Neural progenitor cell (in vitro differentiated cells): ENCODE measurements around the gene PGBD5.

Experiments
- EZH2 ChIP-seq: fragments of 200-600 bp; sonication (generic); IDR thresholded peaks from 2 replicates; pipeline ENCODE4 v1.6.1; 2017; ENCODE audit warnings: antibody characterized with exemption, mild to moderate bottlenecking, moderate library complexity
- EZH2phosphoT487 ChIP-seq: fragments of 200-600 bp; sonication (generic); IDR thresholded peaks from 2 replicates; pipeline ENCODE4 v1.6.1; 2017; ENCODE audit warnings: antibody characterized with exemption
- TF ChIP-seq, protein P1 (sequence below): fragments of 200-600 bp; sonication (generic); IDR thresholded peaks from 2 replicates; pipeline ENCODE4 v1.5.1; 2017; ENCODE audit warnings: antibody characterized with exemption, mild to moderate bottlenecking

DNA sequence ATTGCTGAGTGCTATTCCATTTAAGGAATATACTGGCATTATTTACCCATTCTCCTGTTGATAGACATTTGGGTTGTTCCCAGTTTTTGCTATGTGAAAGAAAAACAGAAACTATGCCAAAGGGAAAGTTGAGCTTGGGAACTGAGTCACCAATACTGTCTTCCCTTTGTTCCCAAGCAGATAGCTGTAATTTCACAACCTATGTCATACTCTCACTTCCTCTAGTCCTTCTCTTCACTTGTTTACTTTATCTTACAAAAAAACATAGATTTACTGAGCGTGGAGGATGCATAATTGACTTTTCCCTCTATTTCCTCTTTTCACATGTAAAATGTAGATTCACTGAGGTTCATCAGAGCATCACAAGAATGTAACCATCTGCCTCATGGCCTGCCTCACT is 32.4 kb upstream of the PGBD5 start:
- TF ChIP-seq, protein P1, sequence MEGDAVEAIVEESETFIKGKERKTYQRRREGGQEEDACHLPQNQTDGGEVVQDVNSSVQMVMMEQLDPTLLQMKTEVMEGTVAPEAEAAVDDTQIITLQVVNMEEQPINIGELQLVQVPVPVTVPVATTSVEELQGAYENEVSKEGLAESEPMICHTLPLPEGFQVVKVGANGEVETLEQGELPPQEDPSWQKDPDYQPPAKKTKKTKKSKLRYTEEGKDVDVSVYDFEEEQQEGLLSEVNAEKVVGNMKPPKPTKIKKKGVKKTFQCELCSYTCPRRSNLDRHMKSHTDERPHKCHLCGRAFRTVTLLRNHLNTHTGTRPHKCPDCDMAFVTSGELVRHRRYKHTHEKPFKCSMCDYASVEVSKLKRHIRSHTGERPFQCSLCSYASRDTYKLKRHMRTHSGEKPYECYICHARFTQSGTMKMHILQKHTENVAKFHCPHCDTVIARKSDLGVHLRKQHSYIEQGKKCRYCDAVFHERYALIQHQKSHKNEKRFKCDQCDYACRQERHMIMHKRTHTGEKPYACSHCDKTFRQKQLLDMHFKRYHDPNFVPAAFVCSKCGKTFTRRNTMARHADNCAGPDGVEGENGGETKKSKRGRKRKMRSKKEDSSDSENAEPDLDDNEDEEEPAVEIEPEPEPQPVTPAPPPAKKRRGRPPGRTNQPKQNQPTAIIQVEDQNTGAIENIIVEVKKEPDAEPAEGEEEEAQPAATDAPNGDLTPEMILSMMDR, result no peak
- TF ChIP-seq EZH2 (no peak), EZH2phosphoT487 (no peak)
